DOHH2 (cell line): ENCODE data around the gene AUTS2.

Source experiments
- CTCF ChIP-seq: fragments of 200-600 bp; sonication (generic); IDR thresholded peaks from one replicate; pipeline ENCODE4 v1.5.1; 2014; ENCODE audit warnings: antibody characterized with exemption, mild to moderate bottlenecking, low read depth, low read length; ENCODE audit not compliant: poor library complexity, severe bottlenecking
- EZH2phosphoT487 ChIP-seq: fragments of 200-600 bp; sonication (generic); IDR thresholded peaks from 2 replicates; pipeline ENCODE4 v1.6.1; 2017; ENCODE audit warnings: borderline replicate concordance, mild to moderate bottlenecking, antibody characterized with exemption, low read length, moderate library complexity, mixed read lengths

DNA sequence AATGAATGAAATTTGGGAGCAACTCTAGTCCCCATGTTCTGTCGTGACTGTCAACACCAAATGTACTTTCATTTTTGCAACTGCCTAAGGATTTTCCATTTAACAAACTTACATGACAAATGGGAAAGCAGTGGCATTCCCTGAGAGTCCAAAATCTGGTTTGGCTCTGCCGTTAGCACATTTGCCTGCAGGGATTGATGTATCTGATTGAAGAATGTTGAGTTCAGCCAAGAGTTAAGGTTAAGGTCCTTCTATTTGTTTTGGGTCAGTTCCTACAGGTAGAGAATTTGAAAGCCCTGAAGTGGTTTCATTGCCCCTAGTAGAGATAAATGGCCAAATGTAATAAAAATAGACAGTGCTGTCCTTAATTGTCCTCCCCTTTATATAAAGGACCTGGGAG lies 1127.2 kb downstream of the AUTS2 start:
- TF ChIP-seq CTCF = no peak
- TF ChIP-seq EZH2phosphoT487 = no peak
